ENCODE data around the gene C18orf54.

- TF ChIP-seq ZBTB21 (tag by site-specific recombination; IDR thresholded peaks at IDR 0.05) = no peak
- TF ChIP-seq ZNF324 (tag by site-specific recombination; IDR thresholded peaks at IDR 0.05) = no peak
- no peak for TF ChIP-seq ZNF544 (tag by site-specific recombination; IDR thresholded peaks at IDR 0.05)
- no peak for TF ChIP-seq YY1 (tag by site-specific recombination; IDR thresholded peaks at IDR 0.05)
- TF ChIP-seq REST (tag by site-specific recombination; IDR thresholded peaks at IDR 0.05) = no peak
These were observed 30.8 kb downstream of the C18orf54 start for GRCh38 chr18:54388203-54389142.

All from HEK293 (cell line).